Measurements from ENCODE around the gene VMP1.

DNA sequence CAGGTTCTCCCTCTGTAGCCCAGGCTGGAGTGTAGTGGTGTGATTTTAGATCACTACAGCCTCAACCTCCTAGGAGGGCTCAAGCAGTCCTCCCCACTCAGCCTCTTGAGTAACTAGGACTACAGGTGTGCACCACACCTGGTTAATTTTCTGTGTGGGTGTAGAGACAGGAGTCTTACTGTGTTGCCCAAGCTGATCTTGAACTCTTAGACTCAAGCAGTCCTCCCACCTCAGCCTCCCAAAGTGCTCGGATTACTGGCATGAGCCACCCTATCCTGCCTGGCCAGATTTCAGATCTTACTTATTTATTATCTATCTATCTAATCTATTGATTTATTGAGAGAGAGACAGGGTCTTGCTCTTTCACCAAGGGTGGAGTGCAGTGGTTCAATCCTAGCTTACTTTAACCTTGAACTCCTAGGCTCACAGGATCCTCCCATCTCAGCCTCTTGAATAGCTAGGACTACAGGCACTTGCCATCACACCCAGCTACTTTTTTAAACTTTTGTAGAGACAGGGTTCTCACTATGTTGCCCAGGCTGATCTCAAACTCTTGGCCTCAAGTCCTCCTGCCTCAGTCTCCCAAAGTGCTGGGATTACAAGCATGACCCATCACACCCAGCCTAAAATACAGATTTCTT lies 123.5 kb downstream of the VMP1 start:
- TF ChIP-seq, protein P1, sequence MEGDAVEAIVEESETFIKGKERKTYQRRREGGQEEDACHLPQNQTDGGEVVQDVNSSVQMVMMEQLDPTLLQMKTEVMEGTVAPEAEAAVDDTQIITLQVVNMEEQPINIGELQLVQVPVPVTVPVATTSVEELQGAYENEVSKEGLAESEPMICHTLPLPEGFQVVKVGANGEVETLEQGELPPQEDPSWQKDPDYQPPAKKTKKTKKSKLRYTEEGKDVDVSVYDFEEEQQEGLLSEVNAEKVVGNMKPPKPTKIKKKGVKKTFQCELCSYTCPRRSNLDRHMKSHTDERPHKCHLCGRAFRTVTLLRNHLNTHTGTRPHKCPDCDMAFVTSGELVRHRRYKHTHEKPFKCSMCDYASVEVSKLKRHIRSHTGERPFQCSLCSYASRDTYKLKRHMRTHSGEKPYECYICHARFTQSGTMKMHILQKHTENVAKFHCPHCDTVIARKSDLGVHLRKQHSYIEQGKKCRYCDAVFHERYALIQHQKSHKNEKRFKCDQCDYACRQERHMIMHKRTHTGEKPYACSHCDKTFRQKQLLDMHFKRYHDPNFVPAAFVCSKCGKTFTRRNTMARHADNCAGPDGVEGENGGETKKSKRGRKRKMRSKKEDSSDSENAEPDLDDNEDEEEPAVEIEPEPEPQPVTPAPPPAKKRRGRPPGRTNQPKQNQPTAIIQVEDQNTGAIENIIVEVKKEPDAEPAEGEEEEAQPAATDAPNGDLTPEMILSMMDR (conservative IDR thresholded peaks at IDR 0.05), result no peak
- no peak for TF ChIP-seq EZH2 (IDR thresholded peaks at IDR 0.05; ENCODE audit: low read depth)

Data from PC-9 (cell line).